HG03196 (cell line): ENCODE results near the gene CCDC70.

Source experiments
- ATAC-seq: cut with Tn5 transposase; IDR thresholded peaks from one replicate; pipeline ENCODE4 v1.9.1; 2021; ENCODE audit not compliant: unreplicated experiment

Gene CCDC70

DNA sequence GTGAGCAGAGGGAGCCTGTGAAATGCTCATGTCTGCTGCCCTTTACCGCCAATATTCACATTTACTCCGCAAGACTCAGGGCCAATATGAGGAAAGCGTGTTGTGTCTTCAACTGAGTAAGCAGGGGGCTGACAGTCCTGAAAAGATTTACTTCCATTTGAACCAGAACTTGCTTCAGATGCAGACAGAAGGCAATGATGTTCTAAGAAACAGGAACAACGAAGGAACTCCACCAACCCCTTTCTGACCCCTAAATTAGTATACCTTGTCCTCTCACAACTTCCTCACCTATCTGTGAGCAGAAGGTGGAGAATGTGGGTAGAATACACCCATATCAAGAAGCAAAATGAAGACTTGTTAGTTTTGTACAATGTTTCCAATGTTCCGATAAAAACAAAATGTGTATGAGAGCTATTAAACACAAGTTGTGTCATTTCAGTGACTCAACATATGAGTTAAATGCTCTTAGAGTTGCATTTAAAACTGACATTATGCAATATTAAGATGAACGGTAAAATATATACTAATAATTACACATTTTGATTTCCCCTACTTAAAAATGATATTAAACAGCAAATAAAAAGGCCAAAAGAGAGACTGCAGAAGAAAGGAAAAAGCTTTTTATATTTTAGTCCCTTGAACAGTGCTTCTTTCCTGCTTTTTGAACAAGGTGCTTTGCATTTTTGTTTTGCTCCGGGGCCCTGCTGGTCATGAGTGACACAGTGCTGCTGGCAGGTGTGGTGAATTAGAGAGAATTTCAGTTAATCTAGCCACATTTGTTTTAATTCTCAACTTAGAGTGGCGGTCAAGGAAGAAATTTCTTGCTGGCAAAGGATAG lies 32.8 kb upstream of the CCDC70 start:
- ATAC-seq = no peak

DNA sequence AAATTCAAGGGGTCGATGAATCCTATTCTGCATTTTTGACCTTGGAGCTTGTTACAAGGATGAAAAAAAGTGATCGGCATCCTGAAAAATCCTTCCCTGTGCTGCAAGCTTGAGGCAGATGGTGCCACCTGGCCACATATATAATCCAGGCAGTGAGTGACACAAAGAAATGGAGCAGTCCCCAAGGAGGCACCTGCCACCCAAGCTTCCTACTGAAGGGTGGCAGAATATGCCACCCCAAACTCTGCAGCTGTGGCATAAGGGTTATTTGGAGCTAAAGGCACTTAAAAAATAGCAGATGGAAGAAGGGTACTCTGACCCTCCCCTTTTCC lies 32.2 kb upstream of the CCDC70 start:
- ATAC-seq = no peak

DNA sequence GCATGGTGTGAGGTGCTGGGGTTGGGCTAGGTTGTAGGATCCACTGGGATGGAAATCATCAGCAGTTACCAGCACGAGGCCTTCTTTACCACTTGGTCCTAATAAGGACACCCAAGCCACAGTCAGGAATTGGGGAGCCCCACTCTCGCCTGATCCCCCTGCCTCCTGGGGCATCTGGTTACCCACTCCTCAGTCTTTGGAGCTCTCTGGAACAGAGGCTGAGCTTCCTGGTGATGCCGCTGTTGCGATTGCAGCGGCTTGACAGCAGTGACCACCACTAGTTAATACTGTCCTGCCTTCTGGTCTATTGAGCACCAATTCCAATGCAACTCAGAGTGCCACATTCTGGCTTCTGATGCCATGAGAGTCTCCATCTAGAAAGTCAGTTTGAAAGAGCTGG lies 30.2 kb upstream of the CCDC70 start:
- ATAC-seq = no peak

GRCh38 chr13:51832471-51833152 lies 29.2 kb upstream of the CCDC70 start:
- peak; percentile 62 for ATAC-seq

GRCh38 chr13:51833980-51834379 lies 27.8 kb upstream of the CCDC70 start:
- ATAC-seq = no peak

DNA sequence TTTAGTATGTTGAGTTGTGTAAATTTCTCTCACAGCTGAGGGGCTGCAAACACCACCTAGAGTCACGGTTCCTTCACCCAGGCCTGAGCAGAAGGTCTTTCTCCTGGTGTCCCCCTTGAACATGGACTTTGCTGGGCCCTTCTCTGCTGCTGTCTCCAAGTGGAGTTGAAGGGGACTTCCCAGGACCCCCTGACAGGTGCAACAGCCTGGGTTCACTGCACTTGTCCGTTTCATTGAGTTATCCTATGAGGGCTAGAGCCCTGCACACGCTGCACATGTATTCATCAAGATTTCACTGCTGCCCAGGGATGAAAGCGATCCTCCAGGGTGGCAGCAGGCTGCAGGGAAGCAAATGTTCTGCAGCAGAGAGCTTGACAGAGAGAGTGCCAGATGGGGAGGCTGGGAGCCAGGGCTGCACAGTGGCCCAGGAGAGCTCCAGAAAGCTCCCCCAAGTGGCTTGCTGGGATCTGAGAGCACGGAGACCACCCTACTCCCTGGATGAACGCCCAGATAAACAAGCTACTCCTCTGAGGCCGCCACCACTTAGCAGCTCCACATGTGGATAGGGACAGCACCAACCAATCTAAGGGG lies 27.1 kb upstream of the CCDC70 start:
- no peak for ATAC-seq

DNA sequence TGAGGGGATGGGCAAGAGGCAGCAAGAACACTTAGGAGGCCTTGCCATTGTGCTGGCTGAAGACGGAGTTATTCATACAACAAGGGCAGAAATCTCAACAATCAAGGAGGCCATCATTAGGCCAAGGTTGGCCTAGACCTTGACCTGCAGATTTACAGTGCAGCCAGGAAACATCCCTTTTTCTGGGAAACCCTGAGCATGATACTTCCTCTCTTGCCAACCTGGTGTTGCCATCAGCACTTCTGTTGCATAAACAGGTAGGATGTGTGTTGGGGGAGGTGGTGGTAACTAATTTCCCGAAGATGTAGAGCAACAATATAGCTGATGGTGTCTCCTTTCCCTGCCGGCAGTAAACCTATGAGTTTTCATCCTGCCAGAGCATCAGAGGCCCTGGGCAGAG lies 24.8 kb upstream of the CCDC70 start:
- ATAC-seq = no peak

GRCh38 chr13:51838240-51838846 lies 23.4 kb upstream of the CCDC70 start:
- ATAC-seq = no peak

DNA sequence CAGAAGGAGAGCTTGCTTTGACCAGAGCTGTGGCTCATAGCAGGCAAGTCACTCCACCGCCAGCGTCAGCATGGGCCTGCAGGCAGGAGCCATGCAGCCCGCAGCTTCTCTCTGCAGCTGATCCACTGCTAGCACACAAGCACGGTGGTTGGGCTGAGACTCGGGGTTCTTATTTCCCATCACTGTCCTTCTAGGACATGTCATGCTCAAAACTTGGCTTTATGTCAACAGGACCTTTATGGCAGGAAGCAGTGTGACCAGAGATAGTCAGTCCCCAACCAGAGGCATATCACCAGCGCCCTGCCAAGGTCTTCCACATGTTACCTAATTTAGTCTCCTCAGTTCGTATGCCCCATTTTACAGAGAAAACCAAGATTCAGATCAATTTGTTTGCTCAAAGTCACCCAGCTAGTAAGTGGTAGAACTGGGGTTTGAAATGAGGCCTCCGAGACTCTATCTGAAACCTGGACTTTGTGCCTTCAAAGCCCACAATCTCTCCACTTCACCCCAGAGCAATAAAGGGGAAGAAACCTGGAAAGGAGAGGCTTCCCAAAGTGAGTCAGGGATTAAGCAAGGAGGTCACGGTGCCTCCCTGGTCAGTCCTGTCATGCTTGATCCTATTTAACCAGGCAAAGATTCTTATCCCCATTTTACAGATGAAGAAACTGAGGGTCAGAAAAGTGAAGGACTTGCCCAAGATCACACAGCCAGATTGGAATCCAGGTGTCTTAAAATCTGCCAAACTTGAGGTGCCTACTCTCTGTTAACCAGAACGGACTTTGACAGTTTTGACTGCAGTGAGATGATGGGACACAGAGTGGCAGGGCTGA lies 21.8 kb upstream of the CCDC70 start:
- no peak for ATAC-seq

DNA sequence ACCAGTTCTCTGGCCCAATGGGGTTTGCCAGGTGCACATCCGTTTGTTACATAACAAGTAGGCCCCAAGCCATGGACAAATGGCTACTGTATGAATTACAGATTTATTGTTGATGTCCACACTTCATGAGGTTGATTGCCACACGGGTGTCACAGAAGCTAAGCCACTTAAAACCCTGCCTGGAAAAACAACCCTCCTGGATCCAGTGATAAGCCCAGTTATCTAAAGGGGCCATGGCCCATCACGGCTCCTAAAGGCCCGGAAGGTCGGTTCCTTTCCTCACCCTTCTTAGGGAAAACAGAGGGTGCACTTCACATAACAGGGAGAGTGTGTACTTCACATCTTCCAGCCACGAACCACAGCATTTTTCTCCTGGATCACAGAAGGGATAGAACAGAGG lies 20.9 kb upstream of the CCDC70 start:
- ATAC-seq = no peak

GRCh38 chr13:51841732-51842131 lies 20.0 kb upstream of the CCDC70 start:
- ATAC-seq = no peak

DNA sequence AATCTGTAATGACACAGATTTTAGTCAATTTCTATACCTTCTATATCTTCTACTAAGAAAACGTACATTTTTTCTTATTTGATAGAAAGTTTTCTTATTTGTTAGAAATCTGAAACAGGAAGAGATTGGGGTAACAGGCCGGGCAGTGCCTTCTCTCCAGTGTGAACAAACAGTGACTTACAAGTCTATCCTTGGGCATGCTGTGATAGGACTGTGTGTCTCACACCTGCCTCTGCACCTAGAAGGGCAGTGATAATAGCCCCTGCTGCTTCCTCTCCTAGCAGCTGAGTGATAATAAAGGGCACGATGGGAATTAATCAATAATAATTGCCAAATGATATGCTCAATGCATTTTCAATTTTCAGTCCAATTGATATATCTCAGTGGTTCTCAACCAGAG lies 18.2 kb upstream of the CCDC70 start:
- ATAC-seq = no peak

DNA sequence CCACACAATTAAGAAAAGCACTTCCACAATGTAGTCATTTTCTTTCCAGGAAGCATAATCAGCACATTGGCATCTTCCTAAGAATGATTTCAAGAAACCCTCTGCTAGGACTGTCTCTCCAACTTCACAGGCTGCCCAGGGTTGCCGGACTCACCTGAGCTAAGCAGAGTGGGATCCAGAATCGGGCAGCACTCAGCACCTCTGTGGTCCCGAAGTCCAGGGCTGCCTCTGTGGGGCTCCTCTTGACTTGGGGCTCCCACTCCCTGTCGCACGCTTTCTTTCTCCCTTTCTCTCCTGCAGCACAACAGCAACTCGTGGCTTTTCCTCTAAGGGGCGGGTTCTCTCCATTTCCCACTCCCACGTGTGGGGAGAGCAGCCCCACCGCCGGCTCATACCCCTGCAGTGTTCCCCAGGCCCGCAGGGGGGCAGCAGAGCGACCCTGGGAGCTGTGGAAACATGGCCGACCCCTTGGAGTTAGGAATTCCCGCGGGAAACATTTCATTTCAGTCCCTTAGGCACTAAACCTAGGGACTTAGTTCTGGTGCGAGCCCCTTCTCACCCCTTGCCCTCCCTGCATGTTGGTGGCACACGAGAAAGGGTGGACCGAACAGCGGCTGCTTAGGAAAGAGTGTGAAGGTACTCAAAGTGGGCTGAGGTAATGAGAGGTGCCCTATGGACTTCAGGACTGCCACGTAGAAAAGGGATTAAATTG lies 16.8 kb upstream of the CCDC70 start, which contains the start of gene TMEM272:
TSS of gene TMEM272 (minus strand) at position 316 of the 712 bp plus-strand sequence. CDS start 6,647 bp downstream, outside the sequence.
- ATAC-seq = no peak

DNA sequence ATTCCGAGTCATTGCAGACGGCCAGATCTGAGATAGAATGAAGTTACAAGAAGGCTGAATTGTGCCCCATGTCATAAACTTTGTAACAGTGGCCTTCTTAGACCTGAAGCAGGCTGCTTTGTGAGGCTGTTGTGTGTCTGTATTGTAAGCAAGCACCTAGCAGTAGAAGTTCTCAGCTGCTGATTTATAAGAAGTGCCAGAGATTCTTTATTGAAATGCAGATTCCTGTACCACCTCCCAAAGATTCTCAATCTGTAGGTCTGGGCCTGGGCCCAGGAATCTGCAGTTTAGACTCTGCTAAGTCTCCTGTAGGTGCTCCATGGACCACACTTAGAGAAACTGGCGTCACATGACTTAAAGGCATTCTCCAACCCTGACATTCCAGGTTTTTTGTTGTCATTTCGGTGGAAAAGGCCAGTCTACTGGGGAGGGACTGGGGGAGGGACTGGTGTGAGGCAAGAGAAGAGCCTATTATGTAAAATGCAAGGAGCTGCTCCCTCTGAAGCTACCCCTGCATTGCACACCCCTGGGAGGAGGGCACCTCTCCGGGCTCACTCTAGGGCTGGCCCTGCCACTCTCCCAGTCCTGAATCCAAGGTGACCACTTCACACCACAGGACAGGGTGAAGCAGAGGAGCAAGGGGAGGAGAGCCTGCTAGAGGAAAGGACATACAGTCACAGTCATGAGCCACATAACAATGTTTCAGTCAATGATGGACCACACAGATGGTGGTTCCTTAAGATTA lies 16.0 kb upstream of the CCDC70 start:
- ATAC-seq = no peak

DNA sequence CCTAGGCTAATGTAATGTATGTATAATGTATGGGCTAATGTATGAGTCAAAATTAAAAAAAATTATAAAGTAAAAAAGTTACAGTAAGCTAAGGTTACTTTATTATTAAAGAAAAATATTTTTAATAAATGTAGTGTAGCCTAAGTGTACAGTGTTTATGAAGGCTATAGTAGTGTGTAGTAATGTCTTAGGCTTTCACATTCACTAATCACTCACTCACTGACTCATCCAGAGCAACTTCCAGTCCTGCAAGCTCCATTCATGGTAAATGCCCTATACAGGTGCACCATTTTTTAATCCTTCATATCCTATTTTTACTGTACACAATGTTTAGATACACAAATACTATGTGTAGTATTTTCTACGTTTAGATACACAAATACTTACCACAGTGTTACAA lies 15.0 kb upstream of the CCDC70 start:
- ATAC-seq = no peak

- no peak for ATAC-seq
Observed at GRCh38 chr13:51848674-51849073, 13.1 kb upstream of the CCDC70 start.

DNA sequence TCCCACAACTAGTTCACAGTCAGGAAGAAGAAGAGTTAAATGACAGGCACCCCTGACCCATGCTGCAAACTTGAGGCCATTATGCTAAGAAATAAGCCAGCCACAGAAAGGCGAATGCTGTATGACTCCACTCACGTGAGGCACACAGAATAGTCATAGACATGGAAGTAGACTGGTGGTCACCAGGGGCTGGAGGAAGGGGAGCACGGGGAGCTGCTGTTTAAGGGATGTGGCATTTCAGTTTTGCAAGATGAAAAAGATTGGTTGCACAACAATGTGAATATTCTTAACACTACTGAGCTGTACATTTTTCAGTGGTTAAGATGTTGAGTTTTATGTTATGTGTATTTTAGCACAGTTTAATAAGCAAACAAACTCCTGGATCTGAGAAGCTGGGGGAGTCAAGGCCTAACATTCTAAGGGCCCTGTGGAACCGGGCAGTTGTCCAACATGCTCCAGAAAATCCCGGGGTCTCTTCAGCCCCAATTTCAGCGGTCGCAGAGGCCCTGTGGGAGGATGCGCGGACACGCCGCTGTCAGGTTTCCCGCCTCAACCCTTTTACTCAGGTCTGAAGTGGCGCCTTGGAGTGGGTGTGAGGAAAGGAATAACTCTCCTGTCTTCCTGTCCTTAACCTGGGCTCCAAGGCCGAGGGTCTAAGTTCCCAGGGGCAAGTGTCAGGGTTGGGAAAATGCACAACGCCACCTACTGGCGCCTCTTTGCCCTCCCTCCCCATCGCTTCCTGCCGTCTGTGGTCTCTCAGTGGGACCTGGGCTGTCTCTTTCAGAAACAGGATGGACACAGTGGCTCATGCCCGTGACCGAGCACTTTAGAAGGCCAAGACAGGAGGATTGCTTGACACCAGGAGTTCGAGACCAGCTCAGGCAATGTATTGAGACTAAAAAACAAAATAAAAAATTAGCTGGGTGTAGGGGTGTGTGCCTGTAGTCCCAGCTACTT lies 12.3 kb upstream of the CCDC70 start:
- no peak for ATAC-seq

- no peak for ATAC-seq
Observed at GRCh38 chr13:51856027-51856736, 5.6 kb upstream of the CCDC70 start.
